WTC11 (cell line): ENCODE data around the gene CLEC3B.

Experiments used
- GRHL2 ChIP-seq: fragments of 250-450 bp; sonication (Bioruptor Pico); IDR thresholded peaks from 2 replicates; pipeline ENCODE4 v1.8.0; 2022; ENCODE audit warnings: mild to moderate bottlenecking, moderate library complexity; ENCODE audit not compliant: insufficient replicate concordance, severe bottlenecking
- NFYB ChIP-seq: sonication (generic); formaldehyde crosslinking; conservative IDR thresholded peaks from 2 replicates; pipeline ENCODE4 v1.8.0; 2022; ENCODE audit warnings: low read depth, missing genetic modification reagents
- TEAD4 ChIP-seq: sonication (generic); formaldehyde crosslinking; IDR thresholded peaks from 2 replicates; pipeline ENCODE4 v1.8.0; 2022; ENCODE audit warnings: mild to moderate bottlenecking, missing genetic modification reagents
- ZNF317 ChIP-seq: sonication (generic); formaldehyde crosslinking; IDR thresholded peaks from 2 replicates; pipeline ENCODE4 v1.8.1; 2023; ENCODE audit warnings: low read depth, mild to moderate bottlenecking, moderate library complexity, missing genetic modification reagents, borderline replicate concordance
- TF ChIP-seq, protein P1 (sequence below): fragments of 200-600 bp; IDR thresholded peaks from 2 replicates; pipeline ENCODE4 v1.8.0; 2022; ENCODE audit warnings: antibody characterized with exemption
- TF ChIP-seq, protein P2 (sequence below): sonication (generic); formaldehyde crosslinking; IDR thresholded peaks from 2 replicates; pipeline ENCODE4 v1.8.1; 2022; ENCODE audit warnings: missing genetic modification reagents, borderline replicate concordance
- TF ChIP-seq, protein P3 (sequence below): sonication (generic); formaldehyde crosslinking; conservative IDR thresholded peaks from 2 replicates; pipeline ENCODE4 v1.8.1; 2023; ENCODE audit warnings: mild to moderate bottlenecking, low read depth, missing genetic modification reagents, moderate library complexity
- TF ChIP-seq, protein P4 (sequence below): sonication (generic); formaldehyde crosslinking; IDR thresholded peaks from 2 replicates; pipeline ENCODE4 v1.8.0; 2022; ENCODE audit warnings: mild to moderate bottlenecking, missing genetic modification reagents
- TF ChIP-seq, protein P5 (sequence below): sonication (generic); formaldehyde crosslinking; IDR thresholded peaks from 2 replicates; pipeline ENCODE4 v1.8.1; 2023; ENCODE audit warnings: mild to moderate bottlenecking, moderate library complexity, missing genetic modification reagents
- TF ChIP-seq, protein P6 (sequence below): sonication (generic); formaldehyde crosslinking; IDR thresholded peaks from 2 replicates; pipeline ENCODE4 v1.8.1; 2023; ENCODE audit warnings: mild to moderate bottlenecking, missing genetic modification reagents
- TF ChIP-seq, protein P7 (sequence below): fragments of 250-450 bp; sonication (Bioruptor Pico); IDR thresholded peaks from 2 replicates; pipeline ENCODE4 v2.1.2; 2022; ENCODE audit warnings: mild to moderate bottlenecking, moderate library complexity

DNA sequence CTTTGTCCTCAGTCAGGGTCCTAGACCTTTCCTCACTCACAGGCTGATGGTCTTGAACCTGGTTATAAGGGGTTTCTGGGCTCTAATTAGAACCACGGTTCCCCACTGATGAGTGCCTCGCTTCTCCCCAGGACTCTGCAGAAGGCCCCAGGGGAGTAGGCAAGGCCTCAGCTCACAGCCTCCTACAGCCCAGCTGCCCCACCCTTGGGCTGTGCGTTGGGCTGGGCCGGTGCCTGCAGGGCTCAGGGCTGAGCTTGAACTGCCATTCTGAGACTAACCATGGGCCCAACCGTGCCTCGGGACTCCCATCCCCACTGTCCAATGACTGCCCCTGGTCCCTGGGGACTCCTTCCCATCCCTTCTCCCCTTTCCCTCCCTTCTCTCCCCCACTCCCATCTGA is 25.6 kb downstream of the CLEC3B start:
- TF ChIP-seq, protein P1, sequence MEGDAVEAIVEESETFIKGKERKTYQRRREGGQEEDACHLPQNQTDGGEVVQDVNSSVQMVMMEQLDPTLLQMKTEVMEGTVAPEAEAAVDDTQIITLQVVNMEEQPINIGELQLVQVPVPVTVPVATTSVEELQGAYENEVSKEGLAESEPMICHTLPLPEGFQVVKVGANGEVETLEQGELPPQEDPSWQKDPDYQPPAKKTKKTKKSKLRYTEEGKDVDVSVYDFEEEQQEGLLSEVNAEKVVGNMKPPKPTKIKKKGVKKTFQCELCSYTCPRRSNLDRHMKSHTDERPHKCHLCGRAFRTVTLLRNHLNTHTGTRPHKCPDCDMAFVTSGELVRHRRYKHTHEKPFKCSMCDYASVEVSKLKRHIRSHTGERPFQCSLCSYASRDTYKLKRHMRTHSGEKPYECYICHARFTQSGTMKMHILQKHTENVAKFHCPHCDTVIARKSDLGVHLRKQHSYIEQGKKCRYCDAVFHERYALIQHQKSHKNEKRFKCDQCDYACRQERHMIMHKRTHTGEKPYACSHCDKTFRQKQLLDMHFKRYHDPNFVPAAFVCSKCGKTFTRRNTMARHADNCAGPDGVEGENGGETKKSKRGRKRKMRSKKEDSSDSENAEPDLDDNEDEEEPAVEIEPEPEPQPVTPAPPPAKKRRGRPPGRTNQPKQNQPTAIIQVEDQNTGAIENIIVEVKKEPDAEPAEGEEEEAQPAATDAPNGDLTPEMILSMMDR: no peak
- TF ChIP-seq, protein P2, sequence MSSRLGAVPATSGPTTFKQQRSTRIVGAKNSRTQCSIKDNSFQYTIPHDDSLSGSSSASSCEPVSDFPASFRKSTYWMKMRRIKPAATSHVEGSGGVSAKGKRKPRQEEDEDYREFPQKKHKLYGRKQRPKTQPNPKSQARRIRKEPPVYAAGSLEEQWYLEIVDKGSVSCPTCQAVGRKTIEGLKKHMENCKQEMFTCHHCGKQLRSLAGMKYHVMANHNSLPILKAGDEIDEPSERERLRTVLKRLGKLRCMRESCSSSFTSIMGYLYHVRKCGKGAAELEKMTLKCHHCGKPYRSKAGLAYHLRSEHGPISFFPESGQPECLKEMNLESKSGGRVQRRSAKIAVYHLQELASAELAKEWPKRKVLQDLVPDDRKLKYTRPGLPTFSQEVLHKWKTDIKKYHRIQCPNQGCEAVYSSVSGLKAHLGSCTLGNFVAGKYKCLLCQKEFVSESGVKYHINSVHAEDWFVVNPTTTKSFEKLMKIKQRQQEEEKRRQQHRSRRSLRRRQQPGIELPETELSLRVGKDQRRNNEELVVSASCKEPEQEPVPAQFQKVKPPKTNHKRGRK (CRISPR knock-in tag): no peak
- TF ChIP-seq GRHL2 (CRISPR knock-in tag): no peak
- TF ChIP-seq, protein P3, sequence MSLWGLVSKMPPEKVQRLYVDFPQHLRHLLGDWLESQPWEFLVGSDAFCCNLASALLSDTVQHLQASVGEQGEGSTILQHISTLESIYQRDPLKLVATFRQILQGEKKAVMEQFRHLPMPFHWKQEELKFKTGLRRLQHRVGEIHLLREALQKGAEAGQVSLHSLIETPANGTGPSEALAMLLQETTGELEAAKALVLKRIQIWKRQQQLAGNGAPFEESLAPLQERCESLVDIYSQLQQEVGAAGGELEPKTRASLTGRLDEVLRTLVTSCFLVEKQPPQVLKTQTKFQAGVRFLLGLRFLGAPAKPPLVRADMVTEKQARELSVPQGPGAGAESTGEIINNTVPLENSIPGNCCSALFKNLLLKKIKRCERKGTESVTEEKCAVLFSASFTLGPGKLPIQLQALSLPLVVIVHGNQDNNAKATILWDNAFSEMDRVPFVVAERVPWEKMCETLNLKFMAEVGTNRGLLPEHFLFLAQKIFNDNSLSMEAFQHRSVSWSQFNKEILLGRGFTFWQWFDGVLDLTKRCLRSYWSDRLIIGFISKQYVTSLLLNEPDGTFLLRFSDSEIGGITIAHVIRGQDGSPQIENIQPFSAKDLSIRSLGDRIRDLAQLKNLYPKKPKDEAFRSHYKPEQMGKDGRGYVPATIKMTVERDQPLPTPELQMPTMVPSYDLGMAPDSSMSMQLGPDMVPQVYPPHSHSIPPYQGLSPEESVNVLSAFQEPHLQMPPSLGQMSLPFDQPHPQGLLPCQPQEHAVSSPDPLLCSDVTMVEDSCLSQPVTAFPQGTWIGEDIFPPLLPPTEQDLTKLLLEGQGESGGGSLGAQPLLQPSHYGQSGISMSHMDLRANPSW: no peak
- TF ChIP-seq, protein P4, sequence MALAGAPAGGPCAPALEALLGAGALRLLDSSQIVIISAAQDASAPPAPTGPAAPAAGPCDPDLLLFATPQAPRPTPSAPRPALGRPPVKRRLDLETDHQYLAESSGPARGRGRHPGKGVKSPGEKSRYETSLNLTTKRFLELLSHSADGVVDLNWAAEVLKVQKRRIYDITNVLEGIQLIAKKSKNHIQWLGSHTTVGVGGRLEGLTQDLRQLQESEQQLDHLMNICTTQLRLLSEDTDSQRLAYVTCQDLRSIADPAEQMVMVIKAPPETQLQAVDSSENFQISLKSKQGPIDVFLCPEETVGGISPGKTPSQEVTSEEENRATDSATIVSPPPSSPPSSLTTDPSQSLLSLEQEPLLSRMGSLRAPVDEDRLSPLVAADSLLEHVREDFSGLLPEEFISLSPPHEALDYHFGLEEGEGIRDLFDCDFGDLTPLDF (CRISPR knock-in tag): no peak
- TF ChIP-seq, protein P5, sequence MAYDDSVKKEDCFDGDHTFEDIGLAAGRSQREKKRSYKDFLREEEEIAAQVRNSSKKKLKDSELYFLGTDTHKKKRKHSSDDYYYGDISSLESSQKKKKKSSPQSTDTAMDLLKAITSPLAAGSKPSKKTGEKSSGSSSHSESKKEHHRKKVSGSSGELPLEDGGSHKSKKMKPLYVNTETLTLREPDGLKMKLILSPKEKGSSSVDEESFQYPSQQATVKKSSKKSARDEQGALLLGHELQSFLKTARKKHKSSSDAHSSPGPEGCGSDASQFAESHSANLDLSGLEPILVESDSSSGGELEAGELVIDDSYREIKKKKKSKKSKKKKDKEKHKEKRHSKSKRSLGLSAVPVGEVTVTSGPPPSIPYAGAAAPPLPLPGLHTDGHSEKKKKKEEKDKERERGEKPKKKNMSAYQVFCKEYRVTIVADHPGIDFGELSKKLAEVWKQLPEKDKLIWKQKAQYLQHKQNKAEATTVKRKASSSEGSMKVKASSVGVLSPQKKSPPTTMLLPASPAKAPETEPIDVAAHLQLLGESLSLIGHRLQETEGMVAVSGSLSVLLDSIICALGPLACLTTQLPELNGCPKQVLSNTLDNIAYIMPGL (CRISPR knock-in tag): no peak
- TF ChIP-seq TEAD4 (CRISPR knock-in tag): no peak
- TF ChIP-seq NFYB (CRISPR knock-in tag): no peak
- TF ChIP-seq, protein P6, sequence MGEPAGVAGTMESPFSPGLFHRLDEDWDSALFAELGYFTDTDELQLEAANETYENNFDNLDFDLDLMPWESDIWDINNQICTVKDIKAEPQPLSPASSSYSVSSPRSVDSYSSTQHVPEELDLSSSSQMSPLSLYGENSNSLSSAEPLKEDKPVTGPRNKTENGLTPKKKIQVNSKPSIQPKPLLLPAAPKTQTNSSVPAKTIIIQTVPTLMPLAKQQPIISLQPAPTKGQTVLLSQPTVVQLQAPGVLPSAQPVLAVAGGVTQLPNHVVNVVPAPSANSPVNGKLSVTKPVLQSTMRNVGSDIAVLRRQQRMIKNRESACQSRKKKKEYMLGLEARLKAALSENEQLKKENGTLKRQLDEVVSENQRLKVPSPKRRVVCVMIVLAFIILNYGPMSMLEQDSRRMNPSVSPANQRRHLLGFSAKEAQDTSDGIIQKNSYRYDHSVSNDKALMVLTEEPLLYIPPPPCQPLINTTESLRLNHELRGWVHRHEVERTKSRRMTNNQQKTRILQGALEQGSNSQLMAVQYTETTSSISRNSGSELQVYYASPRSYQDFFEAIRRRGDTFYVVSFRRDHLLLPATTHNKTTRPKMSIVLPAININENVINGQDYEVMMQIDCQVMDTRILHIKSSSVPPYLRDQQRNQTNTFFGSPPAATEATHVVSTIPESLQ (CRISPR knock-in tag): no peak
- TF ChIP-seq ZNF317 (CRISPR knock-in tag): no peak
- TF ChIP-seq, protein P7, sequence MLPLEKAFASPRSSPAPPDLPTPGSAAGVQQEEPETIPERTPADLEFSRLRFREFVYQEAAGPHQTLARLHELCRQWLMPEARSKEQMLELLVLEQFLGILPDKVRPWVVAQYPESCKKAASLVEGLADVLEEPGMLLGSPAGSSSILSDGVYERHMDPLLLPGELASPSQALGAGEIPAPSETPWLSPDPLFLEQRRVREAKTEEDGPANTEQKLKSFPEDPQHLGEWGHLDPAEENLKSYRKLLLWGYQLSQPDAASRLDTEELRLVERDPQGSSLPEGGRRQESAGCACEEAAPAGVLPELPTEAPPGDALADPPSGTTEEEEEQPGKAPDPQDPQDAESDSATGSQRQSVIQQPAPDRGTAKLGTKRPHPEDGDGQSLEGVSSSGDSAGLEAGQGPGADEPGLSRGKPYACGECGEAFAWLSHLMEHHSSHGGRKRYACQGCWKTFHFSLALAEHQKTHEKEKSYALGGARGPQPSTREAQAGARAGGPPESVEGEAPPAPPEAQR (CRISPR knock-in tag): no peak
